Measurements from ENCODE around the gene TNRC6A.

TNRC6A gene

GRCh38 chr16:24753000-24753399, 23.5 kb downstream of the TNRC6A start:
- peaks cover 0 to under 1% of the 10 kb centered on the region in 2 donors for H3K36me3 ChIP-seq (ENCODE audit: control insufficient read depth in 2 of 2, insufficient read depth in 2 of 2, low read length in 2 of 2)
- H3K27ac ChIP-seq (ENCODE audit: low read depth in 2 of 2, low read length in 2 of 2): no peak overlapping the region
- H3K4me3 ChIP-seq (ENCODE audit: low read length in 2 of 2): no peak overlapping the region
- no peaks in the 10 kb centered on the region for H3K27me3 ChIP-seq (ENCODE audit: control insufficient read depth in 2 of 2, insufficient read depth in 2 of 2, low read length in 2 of 2)
- no peaks in the 10 kb centered on the region for H3K9me3 ChIP-seq (ENCODE audit: control insufficient read depth in 2 of 2, low read length in 2 of 2)
- H3K9ac ChIP-seq (ENCODE audit: low read depth in 1 of 2, low read length in 2 of 2): no peak overlapping the region
- H3K4me1 ChIP-seq (ENCODE audit: control insufficient read depth in 2 of 2, insufficient read depth in 2 of 2, low read length in 2 of 2): no peaks in the 10 kb centered on the region

- Histone ChIP-seq H3K9ac (ENCODE audit: low read depth in 1 of 2, low read length in 2 of 2) (no peak overlapping the region), H3K27me3 (ENCODE audit: control insufficient read depth in 2 of 2, insufficient read depth in 2 of 2, low read length in 2 of 2) (no peaks in the 10 kb centered on the region), H3K27ac (ENCODE audit: low read depth in 2 of 2, low read length in 2 of 2) (no peak overlapping the region)
These were observed 24.0 kb downstream of the TNRC6A start for GRCh38 chr16:24753437-24753836.

GRCh38 chr16:24754543-24754942, 25.1 kb downstream of the TNRC6A start:
- Histone ChIP-seq H3K9ac (ENCODE audit: low read depth in 1 of 2, low read length in 2 of 2) (no peak overlapping the region), H3K4me3 (ENCODE audit: low read length in 2 of 2) (no peak overlapping the region), H3K9me3 (ENCODE audit: control insufficient read depth in 2 of 2, low read length in 2 of 2) (no peaks in the 10 kb centered on the region), H3K4me1 (ENCODE audit: control insufficient read depth in 2 of 2, insufficient read depth in 2 of 2, low read length in 2 of 2) (no peaks in the 10 kb centered on the region), H3K27me3 (ENCODE audit: control insufficient read depth in 2 of 2, insufficient read depth in 2 of 2, low read length in 2 of 2) (no peaks in the 10 kb centered on the region), H3K27ac (ENCODE audit: low read depth in 2 of 2, low read length in 2 of 2) (no peak overlapping the region), H3K36me3 (ENCODE audit: control insufficient read depth in 2 of 2, insufficient read depth in 2 of 2, low read length in 2 of 2) (peaks cover 4 to 15% of the 10 kb centered on the region in 2 donors)

More at GRCh38 chr16:24753437-24753836, 24.0 kb downstream of the TNRC6A start:
- Histone ChIP-seq H3K36me3 (ENCODE audit: control insufficient read depth in 2 of 2, insufficient read depth in 2 of 2, low read length in 2 of 2) (peaks cover 0 to 4% of the 10 kb centered on the region in 2 donors), H3K9me3 (ENCODE audit: control insufficient read depth in 2 of 2, low read length in 2 of 2) (no peaks in the 10 kb centered on the region), H3K4me3 (ENCODE audit: low read length in 2 of 2) (no peak overlapping the region), H3K4me1 (ENCODE audit: control insufficient read depth in 2 of 2, insufficient read depth in 2 of 2, low read length in 2 of 2) (no peaks in the 10 kb centered on the region)

GRCh38 chr16:24755201-24755874, 25.9 kb downstream of the TNRC6A start:
- peaks cover 5 to 16% of the 10 kb centered on the region in 2 donors for H3K36me3 ChIP-seq (ENCODE audit: control insufficient read depth in 2 of 2, insufficient read depth in 2 of 2, low read length in 2 of 2)
- no peaks in the 10 kb centered on the region for H3K4me1 ChIP-seq (ENCODE audit: control insufficient read depth in 2 of 2, insufficient read depth in 2 of 2, low read length in 2 of 2)
- no peaks in the 10 kb centered on the region for H3K9me3 ChIP-seq (ENCODE audit: control insufficient read depth in 2 of 2, low read length in 2 of 2)
- no peak overlapping the region for H3K27ac ChIP-seq (ENCODE audit: low read depth in 2 of 2, low read length in 2 of 2)
- H3K9ac ChIP-seq (ENCODE audit: low read depth in 1 of 2, low read length in 2 of 2): no peak overlapping the region
- H3K4me3 ChIP-seq (ENCODE audit: low read length in 2 of 2): no peak overlapping the region
- no peaks in the 10 kb centered on the region for H3K27me3 ChIP-seq (ENCODE audit: control insufficient read depth in 2 of 2, insufficient read depth in 2 of 2, low read length in 2 of 2)

- Histone ChIP-seq H3K4me1 (ENCODE audit: control insufficient read depth in 2 of 2, insufficient read depth in 2 of 2, low read length in 2 of 2) (no peaks in the 10 kb centered on the region), H3K9me3 (ENCODE audit: control insufficient read depth in 2 of 2, low read length in 2 of 2) (no peaks in the 10 kb centered on the region), H3K27ac (ENCODE audit: low read depth in 2 of 2, low read length in 2 of 2) (no peak overlapping the region)
These were observed 28.9 kb downstream of the TNRC6A start for GRCh38 chr16:24758373-24758772.

GRCh38 chr16:24759006-24759405, 29.6 kb downstream of the TNRC6A start:
- H3K36me3 ChIP-seq (ENCODE audit: control insufficient read depth in 2 of 2, insufficient read depth in 2 of 2, low read length in 2 of 2): peaks cover 15 to 28% of the 10 kb centered on the region in 2 donors
- no peak overlapping the region for H3K9ac ChIP-seq (ENCODE audit: low read depth in 1 of 2, low read length in 2 of 2)
- no peak overlapping the region for H3K27ac ChIP-seq (ENCODE audit: low read depth in 2 of 2, low read length in 2 of 2)
- no peaks in the 10 kb centered on the region for H3K4me1 ChIP-seq (ENCODE audit: control insufficient read depth in 2 of 2, insufficient read depth in 2 of 2, low read length in 2 of 2)
- no peaks in the 10 kb centered on the region for H3K27me3 ChIP-seq (ENCODE audit: control insufficient read depth in 2 of 2, insufficient read depth in 2 of 2, low read length in 2 of 2)
- no peak overlapping the region for H3K4me3 ChIP-seq (ENCODE audit: low read length in 2 of 2)
- H3K9me3 ChIP-seq (ENCODE audit: control insufficient read depth in 2 of 2, low read length in 2 of 2): no peaks in the 10 kb centered on the region

More at GRCh38 chr16:24758373-24758772, 28.9 kb downstream of the TNRC6A start:
- H3K27me3 ChIP-seq (ENCODE audit: control insufficient read depth in 2 of 2, insufficient read depth in 2 of 2, low read length in 2 of 2): no peaks in the 10 kb centered on the region
- H3K4me3 ChIP-seq (ENCODE audit: low read length in 2 of 2): no peak overlapping the region
- peaks cover 14 to 24% of the 10 kb centered on the region in 2 donors for H3K36me3 ChIP-seq (ENCODE audit: control insufficient read depth in 2 of 2, insufficient read depth in 2 of 2, low read length in 2 of 2)
- no peak overlapping the region for H3K9ac ChIP-seq (ENCODE audit: low read depth in 1 of 2, low read length in 2 of 2)

GRCh38 chr16:24761526-24761925, 32.1 kb downstream of the TNRC6A start:
- Histone ChIP-seq H3K27ac (ENCODE audit: low read depth in 2 of 2, low read length in 2 of 2) (no peak overlapping the region), H3K4me3 (ENCODE audit: low read length in 2 of 2) (no peak overlapping the region), H3K9ac (ENCODE audit: low read depth in 1 of 2, low read length in 2 of 2) (no peak overlapping the region), H3K4me1 (ENCODE audit: control insufficient read depth in 2 of 2, insufficient read depth in 2 of 2, low read length in 2 of 2) (no peaks in the 10 kb centered on the region), H3K36me3 (ENCODE audit: control insufficient read depth in 2 of 2, insufficient read depth in 2 of 2, low read length in 2 of 2) (peaks cover 18 to 34% of the 10 kb centered on the region in 2 donors), H3K9me3 (ENCODE audit: control insufficient read depth in 2 of 2, low read length in 2 of 2) (no peaks in the 10 kb centered on the region), H3K27me3 (ENCODE audit: control insufficient read depth in 2 of 2, insufficient read depth in 2 of 2, low read length in 2 of 2) (no peaks in the 10 kb centered on the region)

- Histone ChIP-seq H3K4me3 (ENCODE audit: low read length in 2 of 2) (no peak overlapping the region), H3K9ac (ENCODE audit: low read depth in 1 of 2, low read length in 2 of 2) (no peak overlapping the region), H3K9me3 (ENCODE audit: control insufficient read depth in 2 of 2, low read length in 2 of 2) (no peaks in the 10 kb centered on the region), H3K36me3 (ENCODE audit: control insufficient read depth in 2 of 2, insufficient read depth in 2 of 2, low read length in 2 of 2) (peaks cover 18 to 19% of the 10 kb centered on the region in 2 donors), H3K27me3 (ENCODE audit: control insufficient read depth in 2 of 2, insufficient read depth in 2 of 2, low read length in 2 of 2) (no peaks in the 10 kb centered on the region), H3K4me1 (ENCODE audit: control insufficient read depth in 2 of 2, insufficient read depth in 2 of 2, low read length in 2 of 2) (no peaks in the 10 kb centered on the region), H3K27ac (ENCODE audit: low read depth in 2 of 2, low read length in 2 of 2) (no peak overlapping the region)
These were observed 35.5 kb downstream of the TNRC6A start for GRCh38 chr16:24764916-24765315.

- peaks cover 13 to 18% of the 10 kb centered on the region in 2 donors for H3K36me3 ChIP-seq (ENCODE audit: control insufficient read depth in 2 of 2, insufficient read depth in 2 of 2, low read length in 2 of 2)
- no peaks in the 10 kb centered on the region for H3K27me3 ChIP-seq (ENCODE audit: control insufficient read depth in 2 of 2, insufficient read depth in 2 of 2, low read length in 2 of 2)
- no peaks in the 10 kb centered on the region for H3K4me1 ChIP-seq (ENCODE audit: control insufficient read depth in 2 of 2, insufficient read depth in 2 of 2, low read length in 2 of 2)
- H3K27ac ChIP-seq (ENCODE audit: low read depth in 2 of 2, low read length in 2 of 2): no peak overlapping the region
- no peaks in the 10 kb centered on the region for H3K9me3 ChIP-seq (ENCODE audit: control insufficient read depth in 2 of 2, low read length in 2 of 2)
- H3K9ac ChIP-seq (ENCODE audit: low read depth in 1 of 2, low read length in 2 of 2): no peak overlapping the region
- no peak overlapping the region for H3K4me3 ChIP-seq (ENCODE audit: low read length in 2 of 2)
These were observed 36.6 kb downstream of the TNRC6A start for GRCh38 chr16:24766057-24766456.

GRCh38 chr16:24769806-24770205, 40.4 kb downstream of the TNRC6A start:
- H3K36me3 ChIP-seq (ENCODE audit: control insufficient read depth in 2 of 2, insufficient read depth in 2 of 2, low read length in 2 of 2): peaks cover 3 to 13% of the 10 kb centered on the region in 2 donors
- no peaks in the 10 kb centered on the region for H3K4me1 ChIP-seq (ENCODE audit: control insufficient read depth in 2 of 2, insufficient read depth in 2 of 2, low read length in 2 of 2)
- H3K27me3 ChIP-seq (ENCODE audit: control insufficient read depth in 2 of 2, insufficient read depth in 2 of 2, low read length in 2 of 2): no peaks in the 10 kb centered on the region
- no peak overlapping the region for H3K27ac ChIP-seq (ENCODE audit: low read depth in 2 of 2, low read length in 2 of 2)
- no peak overlapping the region for H3K9ac ChIP-seq (ENCODE audit: low read depth in 1 of 2, low read length in 2 of 2)
- no peaks in the 10 kb centered on the region for H3K9me3 ChIP-seq (ENCODE audit: control insufficient read depth in 2 of 2, low read length in 2 of 2)
- no peak overlapping the region for H3K4me3 ChIP-seq (ENCODE audit: low read length in 2 of 2)
